ENCODE measurements around the gene TUBA4B.

The TUBA4B gene

GRCh38 chr2:219246559-219246958, 6.5 kb upstream of the TUBA4B start:
- TF ChIP-seq ZBTB7A (IDR thresholded peaks at IDR 0.05; ENCODE audit: low read depth) (no peak), USF1 (IDR thresholded peaks at IDR 0.05) (no peak), EGR1 (IDR thresholded peaks at IDR 0.05) (no peak), RAD21 (IDR thresholded peaks at IDR 0.05; ENCODE audit: low read depth) (no peak), TCF12 (IDR thresholded peaks at IDR 0.05; ENCODE audit: low read depth) (no peak), EP300 (IDR thresholded peaks at IDR 0.05; ENCODE audit: borderline replicate concordance) (no peak), TEAD4 (IDR thresholded peaks at IDR 0.05) (no peak), CREB1 (IDR thresholded peaks at IDR 0.05; ENCODE audit: low read depth) (no peak), YY1 (IDR thresholded peaks at IDR 0.05; ENCODE audit: low read depth) (no peak), REST (IDR thresholded peaks at IDR 0.05; ENCODE audit: low read depth) (no peak), TAF1 (IDR thresholded peaks at IDR 0.05; ENCODE audit: low read depth) (no peak), NFIC (IDR thresholded peaks at IDR 0.05) (no peak), CEBPB (IDR thresholded peaks at IDR 0.05) (no peak), MAX (IDR thresholded peaks at IDR 0.05) (no peak), FOXM1 (IDR thresholded peaks at IDR 0.05; ENCODE audit: borderline replicate concordance, low read depth) (no peak)

GRCh38 chr2:219247678-219248642, 5.1 kb upstream of the TUBA4B start:
- TF ChIP-seq ZBTB7A (IDR thresholded peaks at IDR 0.05; ENCODE audit: low read depth): no peak
- no peak for TF ChIP-seq CEBPB (IDR thresholded peaks at IDR 0.05)
- no peak for TF ChIP-seq MAX (IDR thresholded peaks at IDR 0.05)
- TF ChIP-seq TAF1 (IDR thresholded peaks at IDR 0.05; ENCODE audit: low read depth): no peak
- TF ChIP-seq CREB1 (IDR thresholded peaks at IDR 0.05; ENCODE audit: low read depth): no peak
- TF ChIP-seq RAD21 (IDR thresholded peaks at IDR 0.05; ENCODE audit: low read depth): no peak

- TF ChIP-seq RAD21 (IDR thresholded peaks at IDR 0.05; ENCODE audit: low read depth) (no peak), USF1 (IDR thresholded peaks at IDR 0.05) (no peak), CREB1 (IDR thresholded peaks at IDR 0.05; ENCODE audit: low read depth) (no peak), MAX (IDR thresholded peaks at IDR 0.05) (no peak), TEAD4 (IDR thresholded peaks at IDR 0.05) (no peak), CEBPB (IDR thresholded peaks at IDR 0.05) (no peak), YY1 (IDR thresholded peaks at IDR 0.05; ENCODE audit: low read depth) (no peak), ZBTB7A (IDR thresholded peaks at IDR 0.05; ENCODE audit: low read depth) (no peak), EGR1 (IDR thresholded peaks at IDR 0.05) (no peak), NFIC (IDR thresholded peaks at IDR 0.05) (no peak), EP300 (IDR thresholded peaks at IDR 0.05; ENCODE audit: borderline replicate concordance) (no peak), TCF12 (IDR thresholded peaks at IDR 0.05; ENCODE audit: low read depth) (no peak), REST (IDR thresholded peaks at IDR 0.05; ENCODE audit: low read depth) (no peak), TAF1 (IDR thresholded peaks at IDR 0.05; ENCODE audit: low read depth) (no peak), FOXM1 (IDR thresholded peaks at IDR 0.05; ENCODE audit: borderline replicate concordance, low read depth) (no peak)
Measured at GRCh38 chr2:219248845-219249202, 4.2 kb upstream of the TUBA4B start.

GRCh38 chr2:219249203-219249980, 3.7 kb upstream of the TUBA4B start:
- peak; percentile 57 for TF ChIP-seq NFIC (IDR thresholded peaks at IDR 0.05)
- no peak for TF ChIP-seq RAD21 (IDR thresholded peaks at IDR 0.05; ENCODE audit: low read depth)
- peak; percentile 70 for TF ChIP-seq CREB1 (IDR thresholded peaks at IDR 0.05; ENCODE audit: low read depth)

Data from Ishikawa (cell line).